Renal cortex interstitium (tissue), 11 donors: ENCODE data around the gene PRCC. TPM values are rescaled to one million over a fixed set of nuclear protein-coding genes. Genes with fewer than 3 reads are reported as not detected.

Experiments used
- DNase-seq, 11 donors: peaks; one replicate each; pipeline ENCODE4 v3.0.0-alpha.2; 2013; ENCODE audit warnings: low read depth in 9 of 11, low spot score in 4 of 11; ENCODE audit errors: extremely low read depth in 1 of 11
- polyA plus RNA-seq, 3 donors: library from polyadenylated mRNA; unstranded; fragments of 120-200 nt; gene quantifications; one replicate each; pipeline ENCODE4 v1.2.1, GENCODE V29; 2013; ENCODE audit not compliant: insufficient read length in 3 of 3

The PRCC gene
- polyA plus RNA-seq, 3 donors = 105 to 112 (median 111) TPM

GRCh38 chr1:156826630-156827029 lies 59.3 kb downstream of the PRCC start:
- DNase-seq = no peak

- no peak for DNase-seq
Observed at GRCh38 chr1:156828400-156829124, 61.2 kb downstream of the PRCC start.

DNA sequence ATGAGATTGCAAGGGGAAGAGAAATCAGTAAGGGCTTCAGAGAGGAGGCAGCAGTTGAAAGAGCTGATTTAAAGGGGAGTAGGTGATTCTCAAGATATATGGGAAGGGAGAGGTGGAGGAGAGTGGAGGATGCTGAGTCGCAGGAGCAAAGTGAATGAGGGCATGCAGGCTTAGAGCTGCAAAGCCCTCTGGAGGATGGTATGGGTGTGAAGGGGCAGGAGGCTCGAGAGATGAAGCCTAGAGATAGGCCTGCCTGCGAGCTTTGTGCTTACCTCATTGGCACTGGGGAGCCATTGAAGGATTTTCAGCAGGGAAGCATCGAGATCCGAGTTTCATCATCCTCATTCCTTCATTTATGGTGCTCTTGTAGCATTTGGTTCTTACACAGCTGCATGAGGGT lies 65.1 kb downstream of the PRCC start:
- no peak for DNase-seq

GRCh38 chr1:156833603-156834002 lies 66.3 kb downstream of the PRCC start:
- no peak for DNase-seq

DNA sequence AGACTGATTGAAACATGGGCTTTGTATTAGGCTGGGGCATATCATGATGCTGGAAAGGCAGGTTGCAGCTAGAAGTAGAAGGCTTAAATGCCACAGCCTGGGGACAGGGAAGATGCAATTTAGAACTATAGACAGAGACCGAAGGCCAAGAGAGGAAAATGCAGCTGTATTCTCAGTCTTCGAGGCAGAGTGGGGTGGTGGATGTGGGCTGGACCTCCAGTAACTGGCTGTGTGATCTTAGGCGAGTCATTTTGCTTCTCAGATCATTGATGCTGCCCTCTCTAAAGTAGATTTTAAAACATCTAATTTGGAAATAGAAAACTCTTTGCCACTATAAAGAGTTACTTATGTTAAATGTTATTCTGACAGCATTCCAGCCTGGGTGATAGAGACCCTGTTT lies 67.0 kb downstream of the PRCC start:
- DNase-seq = no peak

DNA sequence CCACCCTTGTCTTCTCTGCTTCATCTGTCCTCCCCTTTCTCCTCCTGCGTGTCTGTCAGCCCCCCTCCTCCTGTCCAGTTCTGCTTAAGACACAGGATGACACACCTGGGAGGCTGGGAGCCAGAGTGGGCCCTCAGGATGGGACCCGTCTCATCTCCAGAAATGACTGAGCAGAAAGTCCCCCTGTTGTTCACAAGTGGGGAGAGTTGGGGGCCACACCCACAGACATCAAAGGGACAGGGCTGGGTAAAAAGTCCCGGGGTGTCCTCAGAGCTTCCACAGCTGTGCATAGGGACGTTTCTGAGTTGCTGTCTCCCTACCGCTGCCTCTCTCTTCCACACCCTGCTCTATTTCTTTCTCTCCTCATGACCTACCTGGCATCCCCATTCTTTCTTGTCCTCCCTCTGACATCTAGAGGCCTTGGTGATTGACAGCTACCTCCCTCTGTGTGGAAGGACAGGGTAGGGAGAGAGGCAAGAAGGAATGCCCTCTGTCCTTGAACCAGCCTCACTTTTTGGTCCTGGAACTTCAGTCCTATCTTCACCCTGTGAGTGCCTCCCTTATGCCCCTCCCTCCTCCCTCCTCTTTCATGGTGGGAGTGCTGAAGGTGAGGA lies 68.8 kb downstream of the PRCC start:
- no peak for DNase-seq

GRCh38 chr1:156836892-156837291 lies 69.6 kb downstream of the PRCC start:
- DNase-seq = no peak

DNA sequence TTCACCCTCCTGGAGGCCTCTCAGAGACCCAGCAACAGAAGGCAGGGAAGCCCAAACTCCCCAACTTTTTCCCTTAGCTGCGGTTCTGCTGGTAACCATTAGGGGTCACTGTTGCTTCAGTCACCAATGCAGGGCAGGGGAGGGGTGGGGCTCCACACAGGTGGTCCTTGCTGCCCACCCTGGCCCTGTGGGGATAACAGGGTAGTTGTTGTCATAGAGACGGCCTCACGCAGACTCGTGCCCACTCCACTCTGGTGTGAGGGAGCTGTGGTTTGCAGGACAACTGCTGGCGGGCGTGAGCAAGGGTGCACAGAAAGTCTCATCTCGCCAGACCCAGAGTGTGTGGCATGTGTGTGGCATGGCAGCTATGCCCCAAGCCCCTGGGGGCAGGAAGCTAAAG lies 71.6 kb downstream of the PRCC start:
- no peak for DNase-seq

DNA sequence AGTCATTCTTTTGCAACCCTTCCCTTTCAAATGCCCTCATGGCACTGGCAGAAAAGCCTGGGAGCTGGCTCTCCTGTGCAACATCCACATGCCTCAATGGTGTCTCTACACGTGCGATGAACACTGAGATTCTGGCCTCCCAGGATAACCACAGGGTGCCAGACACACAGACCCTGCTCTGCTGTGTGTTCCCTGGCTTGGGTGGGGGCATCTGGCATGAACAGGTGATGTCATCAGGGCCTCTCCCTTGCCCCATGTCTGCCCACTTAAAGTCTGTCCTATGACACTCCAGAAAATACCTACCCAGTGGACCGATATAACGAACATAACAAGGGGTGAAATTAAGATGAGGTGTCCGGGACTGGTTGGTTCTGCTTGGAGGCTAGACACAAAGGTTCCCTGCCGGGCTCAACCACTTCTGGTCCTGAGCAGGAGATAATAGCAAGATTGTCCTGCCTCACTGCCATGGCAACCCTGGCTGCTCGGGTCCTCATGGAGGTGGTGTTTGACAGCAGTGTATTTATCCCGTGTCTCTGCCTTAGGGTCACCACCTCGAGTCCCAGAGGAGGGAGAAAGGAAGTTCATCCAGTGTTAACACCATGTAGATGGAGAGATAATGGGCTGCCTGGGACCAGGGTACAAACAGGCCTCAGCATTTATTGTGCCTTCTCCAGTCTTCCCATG lies 72.2 kb downstream of the PRCC start:
- no peak for DNase-seq

DNA sequence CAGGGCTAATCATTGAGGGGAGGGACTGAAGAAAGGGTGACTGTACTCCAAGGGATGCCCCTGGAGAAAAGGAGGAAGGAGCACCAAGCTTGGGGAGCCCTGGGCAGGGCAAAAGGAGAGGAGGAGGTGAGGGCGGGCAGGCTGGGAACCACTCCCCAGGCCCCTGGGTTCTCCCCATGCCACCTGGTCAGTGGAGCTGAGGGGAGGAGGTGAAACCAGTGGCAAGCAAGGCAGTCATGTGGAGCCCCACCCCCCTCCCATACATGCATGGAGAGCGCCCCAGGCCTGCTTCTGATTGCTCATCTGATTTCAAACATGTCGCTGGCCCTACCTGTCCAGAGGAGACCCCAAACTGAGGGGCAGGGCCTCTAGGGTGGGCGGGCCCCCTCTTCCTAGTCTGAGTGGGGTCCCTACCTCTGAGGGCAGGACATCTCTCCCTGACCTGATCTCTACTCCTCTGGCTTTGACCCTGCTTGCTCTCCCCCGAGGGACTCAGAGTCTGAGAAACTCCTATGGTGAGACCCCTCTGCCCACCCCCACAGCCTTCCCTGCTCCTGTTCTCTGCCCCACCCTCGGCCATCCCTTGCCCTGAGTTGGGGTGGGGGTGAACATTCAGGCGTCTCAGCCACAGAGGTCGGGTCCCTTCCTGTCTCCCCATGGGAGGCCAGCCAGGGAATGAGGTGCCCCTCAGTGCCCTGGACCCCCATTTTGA lies 73.0 kb downstream of the PRCC start:
- DNase-seq = no peak

DNA sequence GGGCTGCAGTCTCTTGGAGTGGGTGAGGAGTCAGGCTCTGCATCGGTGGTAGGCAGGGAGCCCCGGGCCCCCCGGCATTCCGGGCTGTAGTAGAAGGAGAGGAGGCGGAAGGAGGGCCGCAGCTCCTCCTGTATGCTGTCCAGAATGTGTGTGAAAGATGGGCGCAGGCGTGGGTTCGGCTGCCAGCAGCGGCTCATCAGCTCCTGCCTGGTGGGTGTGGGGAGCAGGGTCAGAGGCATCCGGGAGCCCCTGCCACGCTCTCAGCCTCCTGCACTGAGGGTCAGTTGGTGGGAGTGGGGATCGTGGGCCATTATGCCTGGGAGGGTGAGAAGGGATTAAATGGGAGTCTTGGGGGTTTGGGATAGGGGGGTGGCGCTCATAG lies 73.6 kb downstream of the PRCC start:
- DNase-seq = no peak

DNA sequence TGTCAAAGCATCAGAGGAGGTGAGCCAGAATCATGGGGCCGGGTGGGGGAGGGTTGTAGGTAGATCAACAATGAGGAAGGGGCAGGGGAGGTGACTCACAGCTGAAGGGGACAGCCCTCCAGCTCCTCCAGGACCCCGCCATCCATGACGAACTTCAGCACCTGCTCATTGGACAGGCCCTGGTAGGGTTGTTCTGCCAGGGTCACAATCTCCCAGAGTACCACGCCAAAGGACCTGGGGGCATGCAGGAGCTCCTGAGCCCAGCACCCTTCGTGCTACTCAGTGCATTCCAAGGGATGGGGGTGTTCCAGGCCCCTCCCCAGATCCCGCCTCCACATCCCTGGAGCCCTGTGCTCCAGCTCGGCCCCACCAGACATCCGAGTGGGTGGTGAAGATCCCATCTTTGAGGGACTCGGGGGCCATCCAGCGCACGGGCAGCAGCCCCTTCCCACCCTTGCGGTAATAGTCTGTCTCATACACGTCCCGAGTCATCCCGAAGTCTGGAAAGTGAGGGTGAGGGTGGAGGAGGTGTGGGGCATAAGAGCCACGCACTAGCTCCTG lies 74.0 kb downstream of the PRCC start:
- DNase-seq = no peak

DNA sequence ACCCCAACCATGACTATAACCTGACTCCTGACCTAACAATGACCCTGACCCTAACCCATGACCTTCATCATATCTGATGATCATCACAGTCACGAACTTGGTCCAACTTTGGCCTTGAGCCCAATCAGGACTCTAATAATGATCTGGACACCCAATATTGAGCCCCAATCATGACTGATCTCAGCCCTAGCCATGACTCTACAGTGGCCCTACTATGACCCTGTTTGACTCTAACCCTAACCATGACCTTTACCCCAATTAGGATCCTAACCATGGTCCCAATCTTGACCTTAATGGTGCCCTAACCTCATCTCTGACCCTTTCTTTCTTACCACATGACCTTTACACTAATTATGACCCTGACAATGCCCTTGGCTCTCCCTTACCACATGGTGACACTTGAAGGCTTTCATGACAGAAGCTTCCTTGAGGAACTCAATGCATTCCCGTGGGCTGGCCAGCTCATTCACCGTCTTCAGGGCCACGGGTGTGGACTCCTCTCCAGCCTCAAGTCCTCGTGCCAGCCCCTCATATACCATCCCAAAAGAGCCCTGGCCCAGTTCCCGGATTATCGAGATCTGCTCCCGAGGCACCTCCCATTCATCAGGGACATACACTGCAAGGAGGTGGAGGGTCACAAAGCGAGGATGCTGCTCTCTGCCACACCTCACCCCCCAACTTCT lies 75.4 kb downstream of the PRCC start:
- DNase-seq = no peak

GRCh38 chr1:156844102-156844501 lies 76.8 kb downstream of the PRCC start:
- no peak for DNase-seq

DNA sequence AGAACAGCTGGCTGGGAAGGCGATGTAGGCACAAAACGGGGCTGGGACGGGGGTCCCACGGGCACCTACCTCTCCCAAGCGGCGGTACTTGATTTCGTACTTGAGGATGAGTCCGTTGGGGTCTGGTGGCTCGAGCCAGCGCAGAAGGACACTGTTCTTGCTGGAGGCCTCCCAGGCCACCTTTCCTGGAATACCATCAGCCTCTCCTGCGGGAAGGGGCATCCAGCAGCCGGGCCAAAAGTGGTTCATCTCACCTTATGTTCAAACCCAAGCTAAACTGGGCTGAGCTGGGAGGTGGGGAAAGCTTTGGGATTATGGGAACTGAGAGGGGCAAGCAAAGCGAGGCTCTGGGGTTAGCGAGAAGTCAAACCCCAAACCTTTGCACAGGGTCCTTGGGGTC lies 77.3 kb downstream of the PRCC start:
- no peak for DNase-seq

DNA sequence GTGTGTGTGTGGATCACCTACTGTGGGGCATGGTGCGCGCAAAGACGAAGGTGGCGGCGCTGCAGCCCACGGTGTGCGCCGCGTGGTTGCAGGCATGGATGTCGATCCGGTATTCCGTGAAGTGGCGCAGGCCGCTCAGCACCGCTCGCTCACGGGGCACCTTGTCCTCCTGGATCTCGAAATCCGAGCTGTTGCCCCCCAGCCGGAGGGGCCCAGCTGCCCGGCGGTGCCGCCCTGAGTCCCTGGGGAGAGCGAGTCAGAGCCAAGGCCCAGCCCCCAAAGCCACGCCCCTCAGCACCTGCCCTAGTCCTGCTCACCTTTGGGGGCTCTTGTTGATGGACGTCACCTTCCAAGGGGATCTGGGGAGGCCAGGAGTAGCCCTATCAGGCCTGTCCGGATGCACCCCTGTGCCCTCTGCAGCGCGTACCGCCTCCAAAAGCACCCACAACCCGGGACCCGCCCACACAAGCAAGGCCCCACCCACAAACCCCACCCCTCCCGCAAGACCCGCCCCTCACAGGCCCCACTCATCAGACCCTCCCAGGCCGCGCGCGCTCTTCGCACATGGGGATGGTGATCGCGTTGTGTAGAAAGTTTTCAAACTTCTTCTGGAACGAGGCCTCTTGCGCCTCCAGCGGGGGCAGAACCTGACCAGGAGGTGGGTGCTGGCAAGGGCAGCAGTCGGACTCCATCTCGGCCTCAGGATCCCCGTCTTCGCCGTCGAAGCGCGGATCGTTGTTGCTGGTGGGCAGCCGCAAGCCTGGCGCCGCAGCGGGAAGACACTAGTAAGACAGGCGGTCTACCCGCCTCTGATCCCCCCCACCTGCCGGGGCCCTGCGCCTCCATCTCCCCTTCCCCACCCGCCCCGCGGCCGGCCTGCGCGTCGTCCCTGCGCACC lies 78.0 kb downstream of the PRCC start:
- no peak for DNase-seq

- DNase-seq = no peak
Observed at GRCh38 chr1:156845953-156846545, 78.7 kb downstream of the PRCC start.

DNA sequence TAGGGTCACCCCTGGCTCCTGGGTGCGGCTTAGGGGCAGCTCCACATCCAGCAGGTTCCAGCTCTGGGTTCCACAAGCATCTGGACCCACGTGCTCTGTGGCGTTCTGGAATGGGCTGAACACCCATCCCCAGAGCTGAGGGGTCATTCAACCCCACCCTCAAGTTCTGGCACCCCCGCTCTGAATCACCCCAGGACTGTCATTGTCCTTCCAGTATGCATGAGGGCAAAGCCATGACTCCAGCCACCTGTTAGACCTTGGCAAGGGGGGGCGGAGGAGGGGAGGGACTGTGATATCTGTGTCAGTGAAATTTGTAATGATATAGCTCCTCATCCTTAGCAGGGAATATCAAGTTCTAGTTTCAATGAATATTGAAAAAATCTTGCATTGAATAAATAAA lies 79.3 kb downstream of the PRCC start:
- no peak for DNase-seq
